Mucosa of gallbladder (tissue), 1 donor: ENCODE results near the gene LSM3. TPM values are rescaled to one million over a fixed set of nuclear protein-coding genes. Genes with fewer than 3 reads are reported as not detected.

Source experiments
- DNase-seq: peaks from one replicate; pipeline ENCODE4 v3.0.0-alpha.2; 2020; ENCODE audit warnings: low spot score
- total RNA-seq: library from RNA; stranded (reverse); gene quantifications from one replicate; pipeline ENCODE4 v1.2.1, GENCODE V29; 2021
- donor health status: DM: no; HTN: no; CAD: no.

Gene LSM3
- total RNA-seq, 1 donor from 2014 or later: 11.3 TPM

DNA sequence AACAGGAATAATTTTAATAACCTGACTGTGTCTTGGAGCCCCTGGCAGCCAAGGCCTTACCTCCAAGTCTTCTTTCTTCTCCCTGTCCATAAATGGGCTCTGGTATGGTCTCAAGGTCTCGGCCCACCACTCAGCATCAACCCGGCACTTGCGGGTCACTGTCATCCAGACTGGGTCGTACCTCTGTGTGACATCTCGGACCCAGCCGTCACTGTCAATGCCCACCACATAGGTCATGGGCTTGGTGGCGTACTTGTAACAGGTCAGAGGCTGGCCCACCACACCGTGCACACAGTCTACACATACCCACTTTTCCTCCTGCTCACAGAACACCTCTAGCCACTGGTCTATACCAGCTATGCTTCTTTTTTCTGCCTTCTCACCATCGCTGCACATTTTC, 20.7 kb upstream of the LSM3 start:
- no peak for DNase-seq

DNA sequence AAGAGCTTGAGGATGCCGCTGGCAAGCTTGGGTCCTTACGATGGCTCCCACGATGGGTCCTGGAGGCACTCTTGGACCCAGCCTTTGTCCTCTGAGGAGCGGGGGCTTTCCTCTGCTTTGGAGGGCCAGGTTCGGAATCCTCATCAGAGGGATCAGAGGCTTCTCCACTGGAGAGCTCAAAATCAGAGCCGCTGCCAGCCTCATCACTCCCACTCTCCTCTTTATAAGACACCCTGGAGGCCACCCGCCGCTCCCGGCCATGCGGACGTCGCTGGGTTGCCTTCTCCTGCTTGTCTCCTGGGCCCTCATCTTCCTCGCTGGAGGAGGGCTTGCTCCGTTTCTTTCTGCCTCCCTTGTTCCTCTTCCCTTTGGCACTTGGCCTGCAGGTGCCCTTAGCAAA, 20.2 kb upstream of the LSM3 start:
- no peak for DNase-seq

DNA sequence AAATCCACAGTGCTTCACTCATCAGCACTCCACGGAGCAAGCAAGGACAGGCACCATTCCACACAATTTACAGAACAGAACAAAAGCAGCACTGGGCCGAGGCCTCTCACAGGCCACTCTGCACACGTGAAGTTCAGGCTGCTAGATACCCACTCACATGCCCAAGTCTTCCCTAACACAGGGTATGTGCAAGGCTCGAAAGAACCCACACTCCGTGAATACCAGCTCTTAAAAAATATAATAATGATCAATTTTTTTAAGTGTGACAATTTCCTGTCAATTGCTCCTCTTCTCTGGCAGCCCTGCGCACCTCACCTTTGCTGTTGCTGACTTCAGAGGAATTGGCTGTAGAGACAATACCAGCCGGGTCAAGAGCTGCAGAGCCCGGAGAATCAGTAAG, 19.2 kb upstream of the LSM3 start:
- no peak for DNase-seq

DNA sequence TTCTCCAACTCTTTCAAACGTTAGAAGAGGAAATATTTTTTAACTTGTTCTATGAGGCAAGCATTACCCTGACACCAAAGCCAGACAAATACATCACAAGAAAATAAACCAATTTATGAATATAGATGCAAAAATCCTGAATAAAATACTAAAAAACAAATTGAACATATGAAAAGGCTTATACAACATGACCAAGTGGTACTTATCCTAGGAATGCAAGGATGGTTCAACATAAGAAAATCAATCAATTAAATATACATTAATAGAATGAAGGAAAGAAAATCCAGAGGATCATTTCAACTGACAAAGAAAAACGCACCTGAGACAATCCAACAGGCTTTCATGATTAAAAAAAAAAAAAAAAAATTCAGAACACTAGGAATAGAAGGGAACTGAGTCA, 17.3 kb upstream of the LSM3 start:
- DNase-seq: no peak

- no peak for DNase-seq
Observed at GRCh38 chr3:14162178-14162577, 16.4 kb upstream of the LSM3 start.

GRCh38 chr3:14166877-14167603, 11.6 kb upstream of the LSM3 start:
- DNase-seq: no peak

DNA sequence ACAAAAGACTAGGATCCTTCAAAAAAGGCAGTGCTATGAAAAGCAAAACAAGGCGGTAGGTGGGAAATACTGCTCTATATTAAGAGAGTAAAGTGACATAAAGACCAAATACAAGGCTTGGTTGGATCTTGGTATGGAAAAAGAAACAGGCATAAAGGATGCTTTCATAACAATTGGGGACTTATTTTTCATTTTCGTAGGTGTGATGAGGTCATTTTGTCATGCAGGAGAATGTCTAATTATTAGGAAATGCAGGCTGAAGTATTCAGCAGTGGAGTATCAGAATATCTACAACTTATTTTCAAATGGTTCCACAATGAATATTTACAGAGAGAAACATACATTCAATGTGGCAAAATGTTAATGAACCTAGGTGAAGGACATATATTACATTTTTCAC, 9.2 kb upstream of the LSM3 start:
- DNase-seq: no peak

DNA sequence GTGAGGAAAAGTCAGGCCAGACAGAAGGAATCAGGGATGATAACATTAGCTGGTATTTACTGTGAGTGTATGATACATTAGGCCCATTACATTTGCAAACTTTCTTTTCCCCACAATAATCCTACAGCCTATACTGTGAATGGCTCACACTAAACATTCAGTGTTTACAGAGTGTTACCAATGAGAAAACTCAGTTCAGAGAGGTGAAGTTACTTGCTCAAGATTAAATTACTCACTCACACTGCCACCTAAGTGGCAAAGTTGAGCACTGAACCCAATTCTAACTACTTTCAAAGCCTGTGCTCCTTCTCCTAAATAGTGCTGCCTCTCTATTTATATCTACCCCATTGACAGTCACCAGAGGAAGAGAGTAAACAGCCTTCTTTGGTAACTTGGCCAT, 8.7 kb upstream of the LSM3 start:
- DNase-seq: no peak

DNA sequence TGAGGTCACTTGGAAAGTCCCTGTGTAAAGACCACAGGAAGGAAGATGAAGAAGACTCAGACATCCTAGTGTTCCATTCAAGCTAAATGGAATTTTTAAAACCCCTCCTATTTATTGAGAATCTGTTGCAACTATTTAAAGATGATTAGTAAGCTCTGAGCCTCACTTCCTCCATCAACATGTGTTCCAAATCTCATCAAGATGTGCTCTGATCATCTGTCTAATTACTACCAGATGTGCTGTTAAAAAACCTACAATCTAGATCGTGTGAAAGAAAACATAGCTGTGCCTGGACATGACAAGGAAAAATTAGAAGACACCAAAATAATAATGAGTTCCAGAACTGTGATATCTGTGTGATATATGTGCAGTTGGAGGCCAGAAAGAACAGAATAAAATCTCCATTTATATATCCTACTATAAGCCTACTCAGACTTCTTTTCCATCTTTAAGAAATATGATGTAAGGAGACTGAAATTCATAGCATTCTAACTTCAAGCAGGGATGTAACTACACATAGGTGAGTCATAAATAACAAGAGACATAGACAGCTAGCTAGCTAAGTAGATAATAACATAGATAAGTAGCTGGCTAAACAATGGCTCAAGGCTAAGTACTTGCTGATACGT, 8.0 kb upstream of the LSM3 start:
- no peak for DNase-seq

GRCh38 chr3:14172496-14172895, 6.1 kb upstream of the LSM3 start:
- DNase-seq: no peak

GRCh38 chr3:14174483-14174882, 4.1 kb upstream of the LSM3 start:
- DNase-seq: no peak

GRCh38 chr3:14175383-14176037, 3.1 kb upstream of the LSM3 start:
- DNase-seq: no peak

- DNase-seq: no peak
Observed at GRCh38 chr3:14177580-14178246, 904 bp upstream of the LSM3 start.

GRCh38 chr3:14179114-14179465, 473 bp downstream of the LSM3 start:
- no peak for DNase-seq

GRCh38 chr3:14179795-14180194, 1.2 kb downstream of the LSM3 start:
- no peak for DNase-seq

GRCh38 chr3:14181253-14181652, 2.6 kb downstream of the LSM3 start:
- no peak for DNase-seq

DNA sequence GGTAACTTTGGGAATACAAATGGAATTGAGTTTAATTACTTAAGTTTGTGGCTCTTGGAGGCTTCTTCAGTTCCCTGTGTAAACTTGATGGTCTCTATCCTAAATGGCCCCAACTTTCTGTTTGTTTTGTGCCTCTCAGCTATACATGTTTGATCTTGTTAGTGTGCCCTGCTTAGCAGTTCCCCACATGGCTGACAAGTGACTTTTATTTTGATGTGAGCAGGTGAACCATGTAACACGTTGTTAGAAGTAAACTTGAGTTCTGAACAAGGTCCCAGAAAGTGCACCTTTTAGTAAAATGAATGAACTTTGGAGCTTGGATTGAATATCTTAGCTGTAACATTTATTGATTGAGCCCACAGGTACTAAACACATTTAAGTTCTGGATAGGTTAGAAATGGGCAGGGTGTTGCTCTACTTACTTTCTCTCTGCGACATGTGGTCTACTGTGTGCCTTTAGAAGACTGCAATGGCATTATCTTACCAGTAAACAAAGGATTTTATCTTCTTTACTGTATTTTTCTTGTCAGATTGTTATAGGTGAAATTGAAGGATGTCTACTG, 4.5 kb downstream of the LSM3 start:
- DNase-seq: no peak

- DNase-seq: no peak
Observed at GRCh38 chr3:14186854-14187458, 8.3 kb downstream of the LSM3 start.

GRCh38 chr3:14188041-14188754, 9.6 kb downstream of the LSM3 start:
- no peak for DNase-seq

- no peak for DNase-seq
Observed at GRCh38 chr3:14194865-14195264, 16.2 kb downstream of the LSM3 start.

DNA sequence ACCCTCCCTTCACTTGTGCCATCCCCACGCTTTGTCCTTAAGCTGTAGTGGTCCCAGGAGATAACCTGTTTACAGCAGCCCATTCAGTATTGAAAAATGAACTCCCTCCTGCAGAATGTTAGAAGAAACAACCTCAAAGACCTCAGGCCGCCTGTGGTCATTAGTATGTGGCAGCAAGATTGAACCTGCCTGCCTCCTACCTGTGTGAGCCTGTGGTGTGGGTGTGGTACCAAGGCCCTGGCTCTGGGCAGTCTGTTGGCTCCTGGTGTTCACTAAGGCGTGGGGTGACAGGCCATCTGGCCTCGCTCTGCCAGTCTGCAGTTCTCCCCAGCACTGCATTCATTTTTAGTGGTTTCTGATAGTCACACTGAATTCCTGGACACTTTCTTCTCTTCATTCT, 21.0 kb downstream of the LSM3 start:
- DNase-seq: no peak
